Renal cortical epithelial cell (primary cell): ENCODE data around the gene IKBKE. TPM values are rescaled to one million over a fixed set of nuclear protein-coding genes. Genes with fewer than 3 reads are reported as not detected.

Experiments used
- DNase-seq: peaks from one replicate; pipeline ENCODE4 v3.0.0-alpha.2; 2011; ENCODE audit warnings: low read depth
- total RNA-seq: library from RNA; depleted of rRNA; stranded (reverse); fragments of >200 nt; gene quantifications from 2 replicates; pipeline ENCODE4 v1.2.3, GENCODE V29; 2014

Gene IKBKE
- total RNA-seq, 1 donor from 2014 or later: 13.6 TPM

DNA sequence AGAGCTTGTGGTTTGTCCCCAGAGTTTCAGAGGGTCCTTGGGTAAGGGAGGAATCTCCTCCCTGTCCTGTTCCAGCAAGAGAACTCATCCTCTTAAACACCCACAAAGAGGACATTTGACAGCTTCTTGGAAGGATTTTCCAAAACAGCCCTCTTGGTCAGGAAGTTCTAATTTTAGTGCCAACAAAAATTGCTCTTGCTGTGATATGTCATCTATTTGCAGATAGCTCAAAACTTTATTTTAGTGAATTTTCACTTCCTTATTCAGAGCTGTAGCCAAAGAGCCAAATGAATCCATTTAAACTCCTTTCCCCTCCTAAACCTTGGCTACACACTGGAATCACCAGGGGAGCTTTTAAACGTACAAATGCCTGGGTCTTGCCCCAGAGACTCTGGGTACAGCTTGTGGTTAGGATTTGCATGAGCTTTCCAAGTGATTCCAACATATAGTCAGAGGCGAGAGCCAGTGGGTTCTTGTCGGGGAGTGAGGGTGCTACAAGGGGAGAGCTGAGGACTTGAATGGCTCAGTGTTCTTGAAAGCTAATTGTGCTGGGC lies 25.3 kb downstream of the IKBKE start:
- no peak for DNase-seq

- DNase-seq: peak; percentile 25
These were observed 26.0 kb downstream of the IKBKE start for GRCh38 chr1:206496131-206496793.

GRCh38 chr1:206497363-206497762 lies 27.1 kb downstream of the IKBKE start:
- no peak for DNase-seq

DNA sequence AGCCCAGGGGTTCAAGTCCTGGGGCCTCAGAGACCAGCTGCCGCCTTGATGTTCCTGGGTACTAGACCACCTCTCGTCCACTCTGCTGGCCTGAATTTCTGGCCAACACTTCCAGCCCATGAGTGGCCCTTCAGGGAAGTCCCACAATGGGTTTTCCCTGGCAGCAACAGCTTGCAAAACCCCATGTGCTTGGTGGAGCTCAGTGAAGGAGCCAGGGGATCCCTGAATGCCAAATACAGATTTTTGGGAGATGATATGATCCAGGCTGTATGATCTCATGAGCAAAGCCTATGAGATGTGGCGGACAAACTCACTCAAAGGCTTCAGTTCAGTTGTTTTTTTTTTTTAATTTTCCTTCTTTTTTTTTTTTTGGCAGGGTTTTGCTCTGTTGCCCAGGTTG lies 27.5 kb downstream of the IKBKE start:
- no peak for DNase-seq

GRCh38 chr1:206498685-206499084 lies 28.4 kb downstream of the IKBKE start:
- DNase-seq: peak; percentile 57

DNA sequence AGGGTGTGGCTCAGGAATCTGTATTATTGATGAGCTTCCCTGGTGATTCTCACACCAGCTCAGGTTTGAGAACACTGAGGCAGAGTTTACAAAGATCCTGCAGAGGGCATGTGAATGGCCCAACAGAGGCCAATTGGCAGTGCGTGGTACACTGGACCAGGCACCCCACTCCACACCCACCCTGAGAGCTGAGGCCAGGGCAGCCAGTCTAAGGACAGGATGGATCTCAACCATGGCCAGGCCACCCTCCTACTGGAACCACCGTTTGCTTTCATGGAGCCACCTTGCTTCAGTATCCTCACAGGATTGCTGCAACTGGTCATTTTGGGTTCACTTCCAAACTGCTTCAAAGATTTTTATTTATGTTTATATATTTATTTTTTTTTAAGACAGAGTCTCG lies 29.8 kb downstream of the IKBKE start:
- no peak for DNase-seq

GRCh38 chr1:206501881-206502280 lies 31.6 kb downstream of the IKBKE start:
- no peak for DNase-seq

DNA sequence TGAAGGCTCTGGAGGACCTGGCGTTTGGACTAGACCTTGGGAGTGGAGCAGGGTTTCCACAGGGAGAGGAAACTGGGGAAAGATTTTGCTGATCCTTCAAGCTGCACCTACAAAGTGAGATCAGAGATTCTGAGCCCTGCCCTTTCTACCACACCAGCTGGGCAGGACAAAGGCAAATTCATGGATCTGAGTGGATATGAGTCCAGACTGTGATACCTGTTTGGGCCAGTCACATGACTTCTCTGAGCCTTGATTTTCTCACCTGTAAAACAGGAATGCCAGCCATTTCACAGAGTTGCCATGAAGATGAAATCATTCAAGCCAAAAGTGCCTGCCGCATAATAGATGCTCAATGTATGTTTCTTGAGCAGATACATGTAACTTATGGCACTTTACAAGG lies 32.1 kb downstream of the IKBKE start:
- DNase-seq: no peak

DNA sequence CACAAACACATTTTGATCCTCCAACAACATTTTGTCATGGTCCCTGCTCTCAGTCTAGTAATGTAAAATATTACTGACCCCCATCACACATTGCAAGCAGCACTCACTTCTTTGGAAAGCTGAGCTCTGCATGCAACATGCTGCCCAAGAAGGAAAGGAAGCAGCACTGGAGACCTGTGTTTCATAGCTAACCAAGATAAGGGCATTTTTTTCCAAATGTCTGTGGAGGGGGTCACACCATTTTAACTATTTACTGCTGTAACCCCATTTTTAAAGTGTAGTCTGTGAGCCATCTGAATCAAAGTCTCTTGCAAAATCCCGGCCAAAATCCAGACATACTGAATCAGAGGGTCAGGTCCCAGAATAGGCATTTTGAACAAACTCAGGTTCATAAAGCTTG lies 32.5 kb downstream of the IKBKE start:
- no peak for DNase-seq

GRCh38 chr1:206503591-206504362 lies 33.5 kb downstream of the IKBKE start:
- DNase-seq: peak; percentile 94

- no peak for DNase-seq
These were observed 34.1 kb downstream of the IKBKE start for GRCh38 chr1:206504363-206504713.

DNA sequence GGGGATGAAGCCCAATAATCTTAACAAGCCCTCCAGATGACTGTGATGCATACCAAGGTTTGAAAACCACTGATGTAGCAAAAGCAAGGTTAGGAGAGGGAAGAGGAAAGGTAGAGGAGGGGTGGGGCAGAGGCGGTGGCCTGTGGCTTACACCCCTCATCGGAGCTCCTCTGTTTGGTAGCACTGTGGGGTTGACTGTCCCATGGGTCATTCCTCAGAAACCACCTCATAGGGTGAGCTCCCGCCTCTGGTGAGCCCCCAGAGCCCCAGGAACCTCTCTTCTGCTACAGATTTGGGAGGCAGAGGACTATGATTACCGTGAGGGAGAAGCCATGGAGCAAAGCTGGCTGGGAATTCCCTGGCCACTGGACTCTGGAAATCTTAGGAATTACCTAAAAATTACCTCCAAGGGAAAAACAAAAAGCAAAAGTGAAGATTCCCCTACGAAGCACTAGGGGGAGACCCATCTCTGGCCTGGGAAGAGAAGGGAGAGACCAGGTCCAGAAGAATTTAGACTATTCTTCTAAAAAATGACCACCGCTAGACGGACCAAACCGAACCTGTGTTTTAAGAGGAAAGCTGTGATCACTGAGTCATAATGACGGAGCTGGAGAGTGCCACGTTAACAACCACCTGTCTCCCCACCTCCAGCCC lies 35.6 kb downstream of the IKBKE start:
- DNase-seq: peak; percentile 19

- DNase-seq: no peak
These were observed 36.4 kb downstream of the IKBKE start for GRCh38 chr1:206506405-206507283.

DNA sequence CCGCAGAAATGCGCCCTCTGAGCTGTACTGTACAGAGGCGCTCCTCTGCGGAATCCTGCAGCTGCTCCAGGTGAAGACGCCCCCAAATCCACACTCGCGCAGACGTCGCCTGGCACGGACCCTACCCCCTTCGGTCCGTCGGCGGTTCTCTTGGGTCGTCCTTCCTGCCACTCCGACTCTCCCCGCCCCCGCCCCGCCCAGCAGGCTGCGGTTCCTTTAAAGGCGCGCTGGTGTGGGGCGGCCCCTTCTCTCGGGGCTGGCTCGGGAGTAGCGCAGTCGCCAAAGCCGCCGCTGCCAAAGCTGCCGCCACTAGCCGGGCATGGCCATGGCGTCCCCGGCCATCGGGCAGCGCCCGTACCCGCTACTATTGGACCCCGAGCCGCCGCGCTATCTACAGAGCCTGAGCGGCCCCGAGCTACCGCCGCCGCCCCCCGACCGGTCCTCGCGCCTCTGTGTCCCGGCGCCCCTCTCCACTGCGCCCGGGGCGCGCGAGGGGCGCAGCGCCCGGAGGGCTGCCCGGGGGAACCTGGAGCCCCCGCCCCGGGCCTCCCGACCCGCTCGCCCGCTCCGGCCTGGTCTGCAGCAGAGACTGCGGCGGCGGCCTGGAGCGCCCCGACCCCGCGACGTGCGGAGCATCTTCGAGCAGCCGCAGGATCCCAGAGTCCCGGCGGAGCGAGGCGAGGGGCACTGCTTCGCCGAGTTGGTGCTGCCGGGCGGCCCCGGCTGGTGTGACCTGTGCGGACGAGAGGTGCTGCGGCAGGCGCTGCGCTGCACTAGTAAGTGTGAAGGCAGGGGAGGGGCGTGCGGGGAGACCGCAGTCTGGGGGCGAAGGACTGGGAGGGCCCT lies 37.2 kb downstream of the IKBKE start, which contains the start of gene RASSF5:
TSS of gene RASSF5 (plus strand) at position 248 of the 846 bp plus-strand sequence. CDS start at position 320, 72 bp downstream.
- no peak for DNase-seq

DNA sequence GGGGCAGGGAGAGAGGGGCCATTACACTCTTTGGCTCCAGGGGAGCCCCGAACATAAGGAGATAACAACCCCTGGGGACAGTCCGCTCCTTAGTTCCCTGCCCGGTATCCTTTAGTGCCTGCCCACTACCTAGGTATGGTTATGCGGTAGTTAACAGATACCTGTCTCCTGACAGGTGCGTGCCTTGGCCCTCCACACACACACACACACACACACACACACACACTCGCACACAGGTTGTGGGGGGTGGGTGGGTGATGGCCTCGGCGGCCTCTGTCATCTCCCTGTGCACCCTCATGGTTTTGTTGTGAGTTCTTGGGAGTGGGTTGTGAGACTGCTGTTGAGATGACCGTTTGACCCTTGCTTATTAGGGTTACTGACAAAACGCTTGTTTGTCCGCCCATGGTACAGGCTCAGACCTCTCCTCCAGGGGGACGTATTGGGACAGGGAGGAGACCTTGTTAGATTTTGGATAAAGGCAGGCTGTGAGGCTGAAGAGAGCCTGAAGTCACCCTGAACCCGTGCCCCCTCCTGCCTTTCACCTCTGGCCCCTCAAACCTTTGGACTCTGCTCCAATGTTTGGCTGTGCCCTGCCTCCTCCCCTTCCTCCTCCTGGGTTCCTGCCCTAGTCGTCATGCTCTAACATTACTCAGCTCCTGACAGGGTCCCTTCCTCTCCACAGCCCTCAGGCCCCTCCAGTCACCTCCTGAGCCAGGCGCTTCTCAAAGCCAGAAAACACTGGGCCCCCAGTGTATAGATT lies 38.0 kb downstream of the IKBKE start:
- no peak for DNase-seq

DNA sequence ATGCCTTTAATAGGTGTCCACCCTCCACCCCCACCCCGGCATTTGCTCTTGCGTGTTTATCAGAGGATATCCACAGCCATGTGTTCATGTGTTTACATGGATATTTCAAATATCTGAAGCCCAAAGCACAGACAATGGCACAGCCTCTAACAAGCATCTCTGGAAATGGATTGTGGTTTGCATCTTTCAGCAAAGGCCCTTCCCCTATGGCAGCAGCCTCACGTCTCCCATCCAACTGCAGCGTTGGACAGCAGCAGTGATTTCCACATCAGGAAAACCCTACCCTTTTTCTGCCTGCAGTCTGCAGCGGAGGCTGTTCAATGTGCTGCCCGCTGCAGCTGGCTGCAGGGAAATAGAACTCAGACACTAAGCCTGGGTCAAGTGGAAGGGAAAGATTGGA lies 38.7 kb downstream of the IKBKE start:
- DNase-seq: no peak

DNA sequence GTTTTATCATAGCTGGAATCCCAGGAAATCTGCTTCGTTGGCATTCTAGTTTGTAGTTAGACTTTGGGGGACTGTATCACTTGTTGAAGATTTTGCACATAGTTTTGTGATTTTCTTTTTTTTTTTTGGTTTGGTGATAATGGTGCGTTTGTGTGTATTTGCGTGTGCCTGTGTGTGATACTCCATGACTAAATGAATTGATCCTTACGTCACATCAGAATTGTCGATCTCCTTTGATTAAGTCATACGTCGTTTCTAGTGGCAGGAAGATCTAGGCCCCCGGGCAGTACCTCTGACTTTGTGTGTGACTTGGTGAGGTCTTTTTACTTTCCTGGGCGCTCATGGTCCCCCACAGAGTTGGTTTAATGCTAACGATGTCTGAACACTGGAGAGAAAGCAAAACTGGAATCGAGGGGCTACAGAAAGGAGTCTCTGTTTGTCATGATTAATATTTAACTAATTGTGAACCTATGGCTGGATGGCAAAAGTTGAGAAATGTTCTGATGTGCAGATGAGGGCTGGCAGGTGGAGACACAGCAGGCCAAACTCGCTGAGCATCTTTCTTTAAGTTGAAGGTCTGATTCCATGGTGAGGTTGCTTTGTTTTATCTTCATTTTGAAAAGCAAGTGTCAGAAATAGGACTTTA lies 39.5 kb downstream of the IKBKE start:
- no peak for DNase-seq

DNA sequence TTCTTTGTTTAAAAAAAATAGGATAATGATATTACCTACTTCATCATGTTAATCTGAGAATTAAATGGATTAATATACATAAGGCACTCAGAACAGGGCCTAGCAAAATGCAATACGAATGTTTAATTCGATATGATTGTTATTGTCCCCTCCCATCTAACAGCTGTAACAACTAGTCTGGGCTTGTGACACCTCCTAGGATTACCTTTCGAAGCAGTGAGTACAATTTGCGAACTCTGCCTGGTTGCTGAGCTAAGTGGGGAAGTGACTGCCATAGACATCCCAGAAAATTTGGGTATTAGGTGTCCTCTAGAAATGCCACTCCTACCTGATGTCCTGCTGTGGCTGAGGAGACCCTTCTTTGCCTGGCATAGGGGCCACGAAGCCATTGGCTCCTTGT lies 40.1 kb downstream of the IKBKE start:
- DNase-seq: no peak

- DNase-seq: no peak
These were observed 41.2 kb downstream of the IKBKE start for GRCh38 chr1:206511362-206512057.
